Measurements from ENCODE around the gene ATG13.

GRCh38 chr11:46682773-46683752 is 65.7 kb downstream of the ATG13 start:
- TF ChIP-seq CTCF (IDR thresholded peaks at IDR 0.05) (no peak), POLR2A (IDR thresholded peaks at IDR 0.05) (no peak)

Measured in heart left ventricle (tissue), 13 donors.